Hypothalamus (tissue), 51 donors: ENCODE data around the gene EPM2AIP1.
"Not testable (repeated sequence)": the region's sequence is repeated elsewhere in the genome, so short reads cannot be mapped to it uniquely, and the experiment has no call there.

Source experiments
- DNase-seq, 51 donors: peaks; one replicate each; lab custom pipeline; 2025; lab: John Stamatoyannopoulos, UW

Gene EPM2AIP1

DNA sequence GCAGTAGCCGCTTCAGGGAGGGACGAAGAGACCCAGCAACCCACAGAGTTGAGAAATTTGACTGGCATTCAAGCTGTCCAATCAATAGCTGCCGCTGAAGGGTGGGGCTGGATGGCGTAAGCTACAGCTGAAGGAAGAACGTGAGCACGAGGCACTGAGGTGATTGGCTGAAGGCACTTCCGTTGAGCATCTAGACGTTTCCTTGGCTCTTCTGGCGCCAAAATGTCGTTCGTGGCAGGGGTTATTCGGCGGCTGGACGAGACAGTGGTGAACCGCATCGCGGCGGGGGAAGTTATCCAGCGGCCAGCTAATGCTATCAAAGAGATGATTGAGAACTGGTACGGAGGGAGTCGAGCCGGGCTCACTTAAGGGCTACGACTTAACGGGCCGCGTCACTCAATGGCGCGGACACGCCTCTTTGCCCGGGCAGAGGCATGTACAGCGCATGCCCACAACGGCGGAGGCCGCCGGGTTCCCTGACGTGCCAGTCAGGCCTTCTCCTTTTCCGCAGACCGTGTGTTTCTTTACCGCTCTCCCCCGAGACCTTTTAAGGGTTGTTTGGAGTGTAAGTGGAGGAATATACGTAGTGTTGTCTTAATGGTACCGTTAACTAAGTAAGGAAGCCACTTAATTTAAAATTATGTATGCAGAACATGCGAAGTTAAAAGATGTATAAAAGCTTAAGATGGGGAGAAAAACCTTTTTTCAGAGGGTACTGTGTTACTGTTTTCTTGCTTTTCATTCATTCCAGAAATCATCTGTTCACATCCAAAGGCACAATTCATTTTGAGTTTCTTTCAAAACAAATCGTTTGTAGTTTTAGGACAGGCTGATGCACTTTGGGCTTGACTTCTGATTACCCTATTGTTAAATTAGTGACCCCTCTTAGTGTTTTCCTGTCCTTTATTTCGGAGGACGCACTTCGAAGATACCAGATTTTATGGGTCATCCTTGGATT, 674 bp upstream of the EPM2AIP1 start, which contains the start of gene MLH1:
Gene MLH1 (plus strand): TSS at position 193 of the 958 bp plus-strand sequence. CDS start 30 bp downstream, at position 223.
- no peak for DNase-seq

DNA sequence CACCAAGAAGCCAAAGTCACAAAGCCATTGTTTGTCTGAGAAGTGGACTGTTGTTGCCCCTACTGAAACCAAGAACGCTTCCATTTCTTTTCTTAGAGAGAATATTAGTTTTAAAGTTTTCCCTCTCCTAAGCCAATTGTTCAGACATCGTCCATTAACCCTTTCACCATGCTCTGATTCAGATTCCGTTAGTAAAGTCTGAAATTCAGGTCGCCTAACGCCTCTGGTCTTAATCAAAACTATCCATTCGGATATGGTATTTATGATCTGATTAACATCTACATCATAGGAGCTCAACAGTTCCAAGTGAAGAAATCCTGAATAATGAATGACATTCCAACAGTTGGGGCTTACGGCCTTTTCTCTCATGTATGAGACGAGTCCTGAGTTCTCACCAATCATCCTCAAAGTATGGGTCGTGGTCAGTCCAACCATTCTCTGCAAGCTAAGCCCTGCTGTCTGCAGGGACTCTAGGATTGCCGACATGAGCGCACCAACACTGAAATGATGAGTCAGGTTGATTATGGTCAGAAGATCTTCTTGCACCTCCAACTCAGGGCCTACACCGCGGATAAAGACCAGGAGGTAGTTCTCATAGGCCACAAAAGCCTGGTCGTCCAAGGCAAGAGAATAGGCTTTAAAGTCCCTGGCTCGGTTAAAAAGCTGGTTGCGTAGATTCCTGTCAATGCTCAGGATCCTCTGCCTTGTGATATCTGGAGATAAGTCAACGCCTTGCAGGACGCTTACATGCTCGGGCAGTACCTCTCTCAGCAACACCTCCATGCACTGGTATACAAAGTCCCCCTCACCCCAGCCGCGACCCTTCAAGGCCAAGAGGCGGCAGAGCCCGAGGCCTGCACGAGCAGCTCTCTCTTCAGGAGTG, 767 bp downstream of the EPM2AIP1 start:
- DNase-seq = no peak

- DNase-seq = no peak
These were observed 1.8 kb downstream of the EPM2AIP1 start for GRCh38 chr3:36991147-36991546.

GRCh38 chr3:36989568-36989967, 3.4 kb downstream of the EPM2AIP1 start:
- DNase-seq = no peak

DNA sequence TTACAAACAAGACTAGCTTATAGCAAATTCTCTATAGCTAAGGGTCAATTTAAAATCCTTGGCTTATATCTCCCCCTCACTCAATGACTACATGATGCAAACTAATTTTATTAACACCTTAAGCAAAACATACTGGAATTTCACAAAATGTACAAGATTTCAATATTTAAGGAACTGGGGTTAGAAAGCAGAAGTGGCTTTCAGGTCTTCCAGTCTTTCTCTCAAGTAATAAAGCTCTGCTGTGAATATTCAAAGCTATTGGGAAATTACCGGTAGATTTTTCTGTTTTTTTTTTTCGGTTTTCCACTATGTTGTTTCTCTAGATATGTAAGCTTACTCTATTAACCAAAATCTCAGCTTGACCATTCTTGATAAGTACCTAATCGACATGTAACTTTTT, 3.9 kb downstream of the EPM2AIP1 start:
- no peak for DNase-seq

- DNase-seq = no peak
These were observed 4.6 kb downstream of the EPM2AIP1 start for GRCh38 chr3:36988356-36988755.

- DNase-seq = no peak
These were observed 11.9 kb downstream of the EPM2AIP1 start for GRCh38 chr3:36981006-36981405.

GRCh38 chr3:36973139-36973538, 19.8 kb downstream of the EPM2AIP1 start:
- DNase-seq = no peak

DNA sequence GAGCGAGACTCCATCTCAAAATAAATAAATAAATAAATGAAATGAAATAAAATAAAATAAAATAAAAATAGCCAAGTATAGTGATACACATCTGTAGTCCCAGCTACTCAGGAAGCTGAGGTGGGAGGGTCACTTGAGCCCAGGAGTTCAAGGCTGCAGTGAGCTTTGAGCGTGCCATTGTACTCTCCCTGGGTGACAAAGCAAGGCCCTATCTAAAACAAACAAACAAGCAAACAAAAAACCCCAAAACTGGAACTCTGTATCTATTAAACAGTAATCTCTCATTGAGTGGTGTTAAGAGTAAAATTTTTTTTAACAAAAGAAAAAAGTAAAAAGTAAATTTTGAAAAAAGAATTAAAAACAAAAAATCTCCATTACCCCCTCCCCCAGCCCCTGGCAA, 20.8 kb downstream of the EPM2AIP1 start:
- no peak for DNase-seq

- peak in 28 of 51 donors; percentile 1 to 59 (median 18) for DNase-seq
These were observed 23.1 kb downstream of the EPM2AIP1 start for GRCh38 chr3:36969540-36970432.

DNA sequence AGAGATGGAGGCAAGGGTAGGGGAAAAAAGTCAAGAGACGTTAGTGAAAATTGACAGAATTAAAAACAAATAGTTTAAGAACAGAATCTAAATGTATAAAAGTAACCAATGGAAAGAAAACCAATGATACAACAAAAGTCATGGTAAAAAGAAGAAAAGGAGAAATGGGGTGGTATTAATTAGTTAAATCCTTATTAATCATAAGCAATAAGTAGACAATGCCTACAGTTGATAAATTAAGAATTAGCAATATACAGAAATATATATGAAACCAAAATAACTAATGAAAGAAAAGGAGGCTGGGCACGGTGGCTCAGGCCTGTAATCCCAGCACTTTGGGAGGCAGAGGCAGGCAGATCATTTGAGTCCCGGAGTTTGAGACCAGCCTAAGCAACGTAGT, 23.8 kb downstream of the EPM2AIP1 start:
- DNase-seq = no peak

DNA sequence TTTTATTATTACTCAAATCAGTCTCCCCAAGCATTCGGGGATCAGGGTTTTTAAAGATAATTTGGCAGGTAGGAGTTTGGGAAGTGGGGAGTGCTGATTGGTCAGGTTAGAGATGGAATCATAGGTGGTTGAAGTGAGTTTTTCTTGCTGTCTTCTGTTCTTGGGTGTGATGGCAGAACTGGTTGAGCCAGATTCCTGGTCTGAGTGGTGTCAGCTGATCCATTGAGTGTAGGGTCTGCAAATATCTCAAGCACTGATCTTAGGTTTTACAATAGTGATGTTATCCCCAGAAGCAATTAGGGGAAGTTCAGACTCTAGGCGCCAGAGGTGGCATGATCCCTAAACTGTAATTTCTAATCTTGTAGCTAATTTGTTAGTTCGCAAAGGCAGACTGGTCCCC, 27.5 kb downstream of the EPM2AIP1 start:
- DNase-seq = no peak

GRCh38 chr3:36964817-36965216, 28.1 kb downstream of the EPM2AIP1 start:
- no peak for DNase-seq

GRCh38 chr3:36964331-36964730, 28.6 kb downstream of the EPM2AIP1 start:
- DNase-seq = no peak

DNA sequence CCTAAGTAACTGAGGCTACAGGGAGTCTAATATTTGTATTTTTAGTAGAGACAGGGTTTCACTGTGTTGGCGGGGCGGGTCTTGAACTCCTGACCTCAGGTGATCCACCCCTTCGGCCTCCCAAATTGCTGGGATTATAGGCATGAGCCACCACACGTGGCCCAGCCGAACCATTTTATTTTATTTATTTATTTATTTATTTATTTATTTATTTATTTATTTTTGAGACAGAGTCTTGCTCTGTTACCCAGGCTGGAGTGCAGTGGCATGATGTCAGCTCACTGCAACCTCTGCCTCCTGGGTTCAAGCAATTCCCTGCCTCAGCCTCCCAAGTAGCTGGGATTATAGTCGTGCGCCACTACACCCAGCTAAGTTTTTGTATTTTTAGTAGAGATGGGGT, 29.9 kb downstream of the EPM2AIP1 start:
- not testable (repeated sequence) for DNase-seq

- DNase-seq = no peak
These were observed 32.4 kb downstream of the EPM2AIP1 start for GRCh38 chr3:36960502-36960901.

DNA sequence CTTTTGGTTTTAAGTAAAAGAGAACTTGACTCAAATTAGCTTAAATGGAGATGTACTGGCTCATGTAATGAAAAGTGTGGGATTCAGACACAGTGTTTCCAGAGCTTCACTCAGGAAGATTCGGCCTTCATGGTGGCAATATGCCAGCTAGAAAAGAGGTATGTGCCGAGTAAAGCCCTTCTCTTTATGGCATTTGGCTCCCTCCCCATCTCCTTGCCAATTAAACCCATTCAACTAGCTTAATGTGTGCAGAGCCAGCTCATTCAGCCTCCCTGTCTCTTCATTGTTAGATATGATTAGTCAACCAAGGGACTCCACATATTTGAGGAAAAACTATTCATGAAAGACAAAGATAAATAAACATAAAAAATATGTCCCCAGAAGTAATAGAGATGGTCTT, 33.1 kb downstream of the EPM2AIP1 start:
- no peak for DNase-seq

DNA sequence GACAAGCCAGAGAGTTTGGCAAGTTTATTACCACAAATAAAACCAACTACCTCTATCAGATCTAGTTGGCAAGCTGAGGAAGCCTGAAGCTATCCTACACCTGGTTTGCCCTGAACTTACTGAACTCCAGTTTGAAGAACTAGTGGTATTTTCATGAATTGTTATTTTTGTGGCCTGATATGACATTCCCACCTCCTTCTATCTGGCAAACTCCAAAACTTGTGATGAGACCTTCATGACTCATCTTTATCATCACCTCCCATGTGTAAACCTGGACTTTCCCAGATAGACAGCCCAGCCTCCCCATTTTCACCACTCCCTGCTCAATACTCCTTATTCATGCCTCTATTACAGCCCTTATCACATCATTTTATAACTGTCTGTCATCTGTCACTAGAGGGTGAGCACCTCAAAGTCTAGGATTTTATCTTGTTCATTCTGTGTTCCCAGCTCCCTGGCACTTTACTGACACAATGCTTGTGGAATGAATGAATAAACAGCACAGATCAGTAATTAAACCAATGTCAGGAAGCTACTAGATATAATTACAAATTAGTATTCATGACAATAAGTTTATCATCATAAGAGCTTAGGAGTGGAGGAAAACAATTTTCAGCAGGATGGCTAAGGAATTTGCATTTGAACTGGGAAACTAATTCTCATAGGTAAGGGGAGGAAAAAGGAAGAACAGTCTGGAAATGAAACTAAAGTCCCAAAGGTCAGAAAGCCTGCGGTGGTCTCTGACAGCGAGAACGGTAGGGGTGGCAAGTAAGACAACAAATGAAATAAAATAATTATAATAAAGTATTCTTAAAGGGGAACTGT, 34.9 kb downstream of the EPM2AIP1 start:
- no peak for DNase-seq

DNA sequence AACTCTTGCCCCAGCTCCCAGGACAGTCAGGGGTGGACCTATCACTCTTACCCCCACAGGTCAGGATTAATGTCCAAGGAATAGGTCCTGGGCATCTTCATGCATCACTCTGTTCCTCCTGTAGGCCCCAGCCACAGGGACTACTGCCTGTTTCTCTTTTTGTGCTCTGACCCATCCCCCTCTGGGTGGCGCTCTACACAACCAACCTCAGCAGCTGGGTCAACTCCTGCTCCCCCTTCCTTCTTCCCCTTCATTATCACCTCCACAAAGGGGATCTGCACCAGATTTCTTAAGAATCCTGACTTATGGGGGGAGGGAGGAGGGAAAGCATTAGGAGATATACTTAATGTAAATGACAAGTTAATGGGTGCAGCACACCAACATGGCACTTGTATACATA, 35.9 kb downstream of the EPM2AIP1 start:
- DNase-seq = no peak
